Tongue (tissue), 2 donors: ENCODE results near the gene SLC47A1. TPM values are rescaled to one million over a fixed set of nuclear protein-coding genes. Genes with fewer than 3 reads are reported as not detected.
"Not testable (repeated sequence)": the region's sequence is repeated elsewhere in the genome, so short reads cannot be mapped to it uniquely, and the experiment has no call there.

Source experiments
- DNase-seq: peaks from one replicate; pipeline ENCODE4 v3.0.0-alpha.2; 2015
- total RNA-seq: library from RNA; depleted of rRNA; stranded (reverse); fragments of >200 nt; gene quantifications from one replicate; pipeline ENCODE4 v1.2.3, GENCODE V29; 2014

Gene SLC47A1, protein sequence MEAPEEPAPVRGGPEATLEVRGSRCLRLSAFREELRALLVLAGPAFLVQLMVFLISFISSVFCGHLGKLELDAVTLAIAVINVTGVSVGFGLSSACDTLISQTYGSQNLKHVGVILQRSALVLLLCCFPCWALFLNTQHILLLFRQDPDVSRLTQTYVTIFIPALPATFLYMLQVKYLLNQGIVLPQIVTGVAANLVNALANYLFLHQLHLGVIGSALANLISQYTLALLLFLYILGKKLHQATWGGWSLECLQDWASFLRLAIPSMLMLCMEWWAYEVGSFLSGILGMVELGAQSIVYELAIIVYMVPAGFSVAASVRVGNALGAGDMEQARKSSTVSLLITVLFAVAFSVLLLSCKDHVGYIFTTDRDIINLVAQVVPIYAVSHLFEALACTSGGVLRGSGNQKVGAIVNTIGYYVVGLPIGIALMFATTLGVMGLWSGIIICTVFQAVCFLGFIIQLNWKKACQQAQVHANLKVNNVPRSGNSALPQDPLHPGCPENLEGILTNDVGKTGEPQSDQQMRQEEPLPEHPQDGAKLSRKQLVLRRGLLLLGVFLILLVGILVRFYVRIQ
- total RNA-seq = 10.9 TPM

DNA sequence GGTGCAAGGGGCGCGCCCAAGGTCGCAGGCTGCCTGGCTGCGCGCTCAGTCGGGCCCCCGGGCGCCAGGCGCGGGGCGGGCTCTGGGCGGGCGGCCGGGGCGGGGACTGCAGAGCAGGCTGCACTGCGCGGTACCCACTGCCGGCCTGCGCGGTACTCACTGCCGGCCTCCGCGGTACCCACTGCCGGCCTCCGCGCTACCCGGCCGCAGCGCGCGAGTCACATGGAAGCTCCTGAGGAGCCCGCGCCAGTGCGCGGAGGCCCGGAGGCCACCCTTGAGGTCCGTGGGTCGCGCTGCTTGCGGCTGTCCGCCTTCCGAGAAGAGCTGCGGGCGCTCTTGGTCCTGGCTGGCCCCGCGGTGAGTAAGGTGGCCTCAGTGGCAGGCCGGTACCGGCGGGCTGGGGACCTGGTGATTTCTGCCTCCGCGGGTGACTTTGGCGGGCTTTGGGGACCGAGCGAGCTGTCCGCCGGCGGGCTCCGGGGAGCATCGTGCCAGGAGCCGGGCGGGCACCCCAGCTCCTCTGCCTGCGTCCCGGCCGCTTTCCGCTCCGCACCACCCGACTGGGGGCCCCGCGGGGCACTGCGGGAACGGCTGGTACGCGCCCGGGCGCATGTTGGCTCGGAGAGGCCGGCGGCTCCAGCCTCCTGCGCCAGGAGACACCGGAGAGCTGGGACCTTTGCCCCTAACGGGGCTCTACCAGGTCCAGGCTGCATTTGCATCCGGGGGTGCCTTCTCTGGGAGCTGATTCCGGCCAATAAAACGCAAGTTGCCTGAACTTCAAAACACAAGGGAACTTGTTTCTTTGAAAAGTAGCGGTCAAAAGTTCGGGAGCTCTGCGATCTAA is at the start of gene SLC47A1:
SLC47A1 (plus strand) TSS at position 137 of the 844 bp plus-strand sequence; CDS start at position 223, 86 bp downstream.
- peak; percentile 43 for DNase-seq

DNA sequence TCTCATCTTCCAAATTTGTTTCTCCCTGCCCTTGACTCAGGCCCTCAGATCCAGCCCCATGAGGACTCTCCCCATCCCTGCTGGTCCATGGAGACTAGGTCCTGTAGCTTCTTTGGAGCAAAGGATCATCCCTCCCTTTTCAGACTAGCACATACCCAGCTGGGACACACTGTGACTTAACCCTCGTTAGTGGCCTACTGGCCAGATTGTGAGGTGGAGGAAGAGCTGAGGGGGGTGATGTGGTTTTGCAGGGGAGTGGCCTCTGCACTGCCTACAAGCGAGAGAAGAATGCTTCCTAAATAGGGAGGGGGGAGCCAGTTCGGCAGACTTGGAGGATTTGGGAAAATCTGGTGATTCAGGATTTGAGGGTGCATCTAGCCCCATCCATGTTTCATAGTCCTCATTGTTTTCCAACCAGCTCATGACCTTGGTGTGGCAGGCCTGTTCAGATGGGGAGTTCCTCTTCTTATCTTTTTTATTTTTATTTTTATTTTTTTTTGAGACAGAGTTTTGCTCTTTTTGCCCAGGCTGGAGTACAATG is 47.8 kb upstream of the SLC47A1 start:
- DNase-seq = no peak

DNA sequence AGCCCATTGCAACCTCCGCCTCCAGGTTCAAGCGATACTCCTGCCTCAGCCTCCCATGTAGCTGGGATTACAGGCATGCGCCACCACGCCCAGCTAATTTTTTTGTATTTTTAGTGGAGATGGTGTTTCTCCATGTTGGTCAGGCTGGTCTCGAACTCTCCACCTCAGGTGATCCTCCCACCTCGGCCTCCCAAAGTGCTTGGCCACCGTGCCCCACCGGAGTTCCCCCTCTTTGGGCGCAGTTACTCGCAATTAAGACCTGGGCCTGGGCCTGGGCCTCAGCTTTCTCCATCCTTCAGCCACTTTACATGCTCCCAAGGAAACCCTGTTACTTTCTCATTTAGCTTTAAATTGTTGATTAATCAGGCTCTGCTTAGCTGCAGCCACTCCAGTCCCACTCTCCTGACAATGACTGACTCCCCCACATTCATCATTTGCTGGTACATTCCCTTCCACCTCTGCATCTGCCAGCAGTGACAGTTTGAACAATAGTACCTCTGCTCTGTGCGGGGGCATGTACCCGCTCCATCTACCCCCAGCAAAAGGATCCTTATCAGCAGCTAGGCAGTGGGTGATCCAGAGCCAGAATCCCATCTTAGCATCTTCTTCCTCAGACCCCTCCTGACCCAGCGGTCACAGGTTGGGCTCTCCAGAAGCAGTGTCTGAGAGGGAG is 47.2 kb upstream of the SLC47A1 start:
- DNase-seq = no peak

DNA sequence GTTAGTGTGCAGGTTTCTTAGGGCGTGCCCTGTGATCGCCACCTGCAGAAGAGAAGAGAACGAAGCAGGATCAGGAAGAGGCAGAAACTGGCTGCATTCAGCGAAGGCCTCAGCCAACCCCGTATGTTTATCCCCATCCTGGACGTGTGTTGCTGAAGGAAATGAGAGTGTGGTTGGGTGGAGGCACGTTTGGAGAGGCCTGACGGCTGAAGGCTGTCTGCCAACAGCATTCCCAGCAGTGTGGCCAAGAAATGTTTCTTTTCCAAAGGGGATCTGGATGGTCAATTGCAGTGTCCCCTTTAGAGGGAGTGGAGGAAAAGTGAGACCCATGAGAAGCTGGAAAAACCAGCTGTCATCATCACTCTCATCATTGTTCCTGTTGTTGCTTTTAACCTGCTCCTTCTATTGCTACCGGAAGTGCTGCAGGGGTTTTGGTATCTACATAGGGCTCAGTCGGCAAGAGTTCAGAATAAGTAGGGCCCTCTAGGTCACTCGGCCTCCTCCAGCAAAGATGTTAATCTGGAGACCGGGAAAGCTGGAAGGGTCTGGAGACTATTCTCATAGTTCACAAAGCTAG is 46.5 kb upstream of the SLC47A1 start:
- DNase-seq = peak; percentile 89

DNA sequence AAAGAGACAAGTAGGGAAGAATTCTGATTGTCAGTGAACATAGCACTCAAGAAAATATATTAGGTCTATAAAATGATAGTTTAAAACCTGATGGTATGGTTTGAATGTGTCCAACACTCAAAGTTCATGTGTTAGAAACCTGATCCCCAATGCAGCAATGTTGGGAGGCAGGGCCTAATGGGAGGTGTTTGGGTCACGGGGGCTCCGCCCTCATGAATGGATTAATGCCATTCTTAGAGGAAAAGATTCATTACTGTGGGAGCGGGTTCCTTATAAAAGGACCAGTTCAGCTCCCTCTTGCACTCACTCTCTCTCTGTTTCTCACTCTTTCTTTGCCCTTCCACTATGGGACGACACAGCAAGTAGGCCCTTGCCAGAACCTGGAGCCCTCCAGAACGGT is 41.5 kb upstream of the SLC47A1 start:
- no peak for DNase-seq

DNA sequence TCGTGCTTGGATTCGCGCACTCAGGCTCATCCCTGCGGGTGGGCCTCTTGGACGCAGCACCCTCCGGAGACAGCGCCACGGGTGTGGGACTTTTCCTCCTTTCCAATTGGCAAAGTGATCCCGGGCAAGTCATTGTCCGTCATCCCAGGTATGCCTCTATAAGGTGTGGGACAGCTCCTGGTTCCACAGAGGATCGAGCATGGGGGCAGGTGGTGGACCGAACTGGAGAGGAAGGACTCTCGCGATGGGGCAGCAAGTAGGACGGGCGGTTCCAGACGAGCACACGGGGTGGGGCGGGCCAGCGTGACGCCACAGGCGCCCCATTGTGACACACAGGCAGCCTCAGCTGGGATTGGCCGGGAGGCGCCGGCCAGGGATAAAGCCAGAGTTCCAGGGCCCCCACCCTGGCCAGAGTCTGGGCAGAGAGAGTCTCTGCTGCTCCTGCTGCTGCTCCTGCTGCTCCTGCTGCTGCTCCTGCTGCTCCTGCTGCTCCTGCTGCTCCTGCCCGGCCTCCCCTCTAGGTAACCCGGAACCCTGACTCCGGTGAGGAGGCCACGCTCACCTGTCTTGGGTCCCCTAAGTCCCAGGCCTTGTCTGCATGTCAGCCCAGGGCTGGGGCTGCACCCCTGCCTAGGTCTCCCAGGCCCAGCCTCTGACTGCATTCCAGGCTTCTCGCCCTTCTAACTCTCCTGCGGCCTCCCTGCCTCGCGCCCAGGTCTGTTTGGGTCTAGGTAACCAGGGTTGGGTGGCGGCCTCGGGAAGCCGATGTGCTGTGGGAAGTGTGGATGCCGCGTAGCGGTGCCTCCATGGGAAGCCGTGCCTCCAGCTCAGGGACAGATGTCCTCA is 38.5 kb upstream of the SLC47A1 start:
- no peak for DNase-seq

DNA sequence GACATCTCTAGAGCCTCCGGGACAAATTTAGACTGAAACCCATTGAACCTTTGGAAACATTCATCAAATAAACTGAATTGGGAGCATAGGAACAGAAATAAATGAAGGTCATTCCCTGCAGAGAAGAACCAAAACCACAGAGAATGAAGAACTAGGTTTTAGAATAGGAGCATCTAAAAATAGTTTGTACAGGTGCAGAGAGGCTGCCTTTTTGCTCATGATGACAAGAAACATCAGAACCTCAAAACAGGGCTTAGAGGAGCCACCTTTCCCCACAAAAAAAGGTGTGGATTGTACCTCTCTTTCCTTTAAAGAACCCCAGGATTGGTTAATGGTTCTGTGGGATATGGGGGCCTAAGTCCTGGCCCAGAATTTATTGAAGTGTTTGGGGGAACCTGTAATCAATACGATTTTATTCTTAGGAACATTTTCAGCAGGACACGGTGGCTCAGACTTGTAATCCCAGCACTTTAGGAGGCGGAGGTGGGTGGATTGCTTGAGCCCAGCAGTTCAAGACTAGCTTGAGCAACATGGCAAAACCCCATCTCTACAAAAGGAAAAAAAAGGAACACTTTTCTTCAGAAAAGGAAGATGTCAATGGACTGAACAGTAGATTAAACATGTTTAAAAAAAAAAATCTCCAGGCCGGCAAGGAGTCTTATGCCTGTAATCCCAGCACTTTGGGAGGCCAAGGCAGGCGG is 37.7 kb upstream of the SLC47A1 start:
- DNase-seq = no peak

DNA sequence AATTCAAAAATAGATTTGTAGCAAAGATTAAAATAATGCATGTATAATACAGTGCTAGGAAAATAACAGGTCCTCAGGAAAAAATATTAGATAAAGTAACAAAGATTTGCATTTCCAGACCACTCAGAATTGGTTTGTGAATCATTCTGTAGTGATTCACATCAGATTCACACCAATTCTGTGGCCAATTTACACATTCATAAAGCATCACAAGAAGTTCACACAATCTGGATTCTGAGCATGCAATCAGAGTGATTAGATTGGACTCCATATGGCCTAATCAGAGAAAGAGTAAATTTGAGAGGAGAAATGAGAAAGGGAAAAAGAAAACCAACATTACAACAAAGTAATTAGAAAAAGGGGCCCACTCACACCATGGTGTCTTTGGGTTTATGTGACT is 36.0 kb upstream of the SLC47A1 start:
- DNase-seq = no peak

DNA sequence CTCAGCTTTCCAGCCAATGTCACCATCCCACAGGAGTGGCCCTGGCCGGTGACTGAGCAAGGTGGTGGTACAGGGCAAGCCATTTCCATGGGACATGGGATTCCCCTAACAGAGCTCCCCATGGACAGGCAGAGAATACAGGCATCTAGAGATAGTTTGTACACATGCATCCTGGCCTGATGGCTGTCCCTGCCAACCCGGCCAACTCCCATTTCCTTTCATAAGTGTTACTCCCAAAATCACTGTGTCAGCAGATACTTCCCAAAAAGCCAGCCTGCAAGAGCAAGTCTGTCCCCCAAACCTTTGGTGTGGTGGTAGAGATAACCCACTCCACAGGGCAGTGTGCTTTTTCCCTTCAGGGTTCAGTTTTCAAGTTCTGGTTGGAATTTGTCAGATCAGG is 32.4 kb upstream of the SLC47A1 start:
- DNase-seq = no peak

DNA sequence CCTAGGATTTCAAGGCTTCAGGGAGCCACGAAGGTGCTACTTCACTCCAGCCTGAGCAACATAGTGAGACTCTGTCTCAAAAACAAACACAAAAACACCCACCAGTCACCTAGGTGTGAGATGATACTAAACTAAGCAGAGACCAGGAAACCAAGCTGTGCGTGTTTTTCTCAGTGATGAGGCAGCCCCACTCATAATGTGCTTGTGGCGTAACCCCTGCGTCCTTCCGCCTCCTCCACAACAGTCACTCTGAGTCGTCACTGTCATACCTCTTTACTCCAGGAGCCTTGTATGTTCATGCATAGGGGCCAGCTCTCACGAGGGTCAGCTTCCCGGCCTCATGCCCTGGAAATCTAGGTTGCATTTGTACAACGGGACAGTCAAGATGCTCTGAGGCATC is 31.1 kb upstream of the SLC47A1 start:
- DNase-seq = no peak

DNA sequence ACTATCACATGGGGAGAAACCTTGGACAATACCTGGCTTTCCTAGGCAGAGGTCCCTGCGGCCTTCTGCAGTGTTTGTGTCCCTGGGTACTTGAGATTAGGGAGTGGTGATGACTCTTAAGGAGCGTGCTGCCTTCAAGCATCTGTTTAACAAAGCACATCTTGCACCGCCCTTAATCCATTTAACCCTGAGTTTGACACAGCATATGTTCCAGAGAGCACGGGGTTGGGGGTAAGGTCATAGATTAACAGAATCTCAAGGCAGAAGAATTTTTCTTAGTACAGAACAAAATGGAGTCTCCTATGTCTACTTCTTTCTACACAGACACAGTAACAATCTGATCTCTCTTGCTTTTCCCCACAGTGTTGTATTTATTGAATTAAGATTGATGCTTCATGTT is 28.1 kb upstream of the SLC47A1 start:
- DNase-seq = not testable (repeated sequence)

DNA sequence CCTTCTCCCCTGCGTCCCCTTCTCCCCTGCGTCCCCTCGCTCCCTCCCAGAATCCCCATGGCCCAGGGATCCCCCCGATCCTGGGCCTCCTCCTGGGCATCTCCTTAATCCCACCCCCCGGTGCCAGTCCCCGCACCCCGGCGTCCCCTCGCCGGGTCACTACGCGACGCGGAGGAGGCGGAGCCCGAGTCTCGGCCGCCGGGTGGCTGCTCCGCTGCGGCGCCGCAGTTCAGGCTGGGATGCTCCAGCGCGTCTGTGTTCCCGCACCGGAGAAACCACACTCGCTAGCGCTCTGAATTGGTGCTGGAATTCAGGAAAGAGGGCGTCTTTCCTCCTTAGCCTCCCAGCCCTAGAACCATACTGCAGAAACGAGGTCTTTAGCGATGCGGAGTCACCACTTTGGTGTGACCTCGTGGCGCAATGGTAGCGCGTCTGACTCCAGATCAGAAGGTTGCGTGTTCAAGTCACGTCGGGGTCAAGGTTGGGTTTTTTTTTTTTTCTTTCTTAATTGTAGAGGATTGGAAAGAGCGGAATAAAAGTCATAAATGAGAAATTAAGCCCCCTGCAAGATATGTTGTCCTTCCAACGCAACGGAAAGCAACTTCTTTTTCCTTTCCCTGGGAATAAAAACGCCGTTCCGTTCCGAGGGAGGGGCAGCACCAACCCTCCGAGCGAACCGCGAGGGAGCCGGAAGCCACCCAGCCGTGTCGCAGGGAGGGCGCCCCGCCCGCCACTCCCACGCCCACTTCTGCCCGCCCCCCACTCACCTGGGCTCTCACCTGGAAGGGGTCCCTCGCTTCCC is 25.7 kb upstream of the SLC47A1 start:
- DNase-seq = peak; percentile 98

DNA sequence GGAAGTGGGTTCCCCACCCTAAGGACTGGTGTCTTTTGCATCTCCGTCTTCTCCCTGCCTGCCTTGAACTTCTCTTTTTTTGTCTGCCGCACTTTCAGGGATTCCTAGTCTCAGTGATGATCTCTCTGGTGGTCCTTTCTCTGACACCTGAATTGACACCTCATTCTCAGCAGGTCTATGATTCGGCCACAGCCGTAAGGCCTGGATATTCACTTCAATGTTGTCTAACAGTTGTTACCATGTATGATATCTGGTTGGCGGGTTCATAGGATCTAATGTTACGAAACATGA is 25.1 kb upstream of the SLC47A1 start:
- DNase-seq = no peak

DNA sequence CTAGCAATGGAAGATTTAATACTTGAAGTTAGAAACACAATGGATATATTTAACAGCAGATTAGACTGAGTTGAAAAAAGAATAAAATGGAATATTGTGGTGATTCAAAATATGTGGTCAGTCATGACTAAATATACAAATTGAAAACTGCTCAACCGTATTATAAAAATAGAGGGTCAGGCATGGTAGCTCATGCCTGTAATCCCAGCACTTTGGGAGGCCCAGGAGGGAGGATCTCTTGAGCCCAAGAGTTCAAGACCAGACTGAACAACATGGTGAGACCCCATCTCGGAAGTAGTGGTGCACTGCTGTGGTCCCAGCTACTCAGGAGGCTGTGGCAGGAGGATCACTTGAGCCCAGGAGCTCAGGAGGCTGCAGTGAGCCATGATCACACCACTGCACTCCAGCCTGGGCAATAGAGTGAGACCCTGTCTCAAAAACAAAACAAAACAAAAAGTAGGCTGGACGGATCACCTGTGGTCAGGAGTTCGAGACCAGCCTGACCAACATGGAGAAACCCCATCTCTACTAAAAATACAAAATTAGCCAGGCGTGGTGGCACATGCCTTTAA is 24.3 kb upstream of the SLC47A1 start:
- not testable (repeated sequence) for DNase-seq

DNA sequence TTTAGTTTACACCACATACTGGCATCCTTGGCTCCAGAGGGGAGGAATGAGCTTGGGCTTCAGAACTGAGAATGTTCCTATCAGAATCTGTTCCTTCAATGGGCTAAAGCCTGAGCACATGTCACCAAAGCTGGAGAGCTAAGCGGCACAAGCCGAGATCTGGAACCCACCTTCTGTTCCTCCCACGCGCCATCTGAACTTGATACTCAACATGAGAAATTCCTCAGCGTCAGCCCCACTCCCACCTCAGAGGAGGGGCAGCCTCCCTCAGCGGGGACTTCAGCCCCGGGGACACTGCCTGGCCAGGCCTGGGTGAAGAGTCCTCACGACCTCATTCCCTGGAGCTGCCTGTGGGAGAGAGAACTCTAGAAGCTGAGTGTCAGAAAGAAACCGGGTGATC is 22.8 kb upstream of the SLC47A1 start:
- DNase-seq = peak; percentile 25

DNA sequence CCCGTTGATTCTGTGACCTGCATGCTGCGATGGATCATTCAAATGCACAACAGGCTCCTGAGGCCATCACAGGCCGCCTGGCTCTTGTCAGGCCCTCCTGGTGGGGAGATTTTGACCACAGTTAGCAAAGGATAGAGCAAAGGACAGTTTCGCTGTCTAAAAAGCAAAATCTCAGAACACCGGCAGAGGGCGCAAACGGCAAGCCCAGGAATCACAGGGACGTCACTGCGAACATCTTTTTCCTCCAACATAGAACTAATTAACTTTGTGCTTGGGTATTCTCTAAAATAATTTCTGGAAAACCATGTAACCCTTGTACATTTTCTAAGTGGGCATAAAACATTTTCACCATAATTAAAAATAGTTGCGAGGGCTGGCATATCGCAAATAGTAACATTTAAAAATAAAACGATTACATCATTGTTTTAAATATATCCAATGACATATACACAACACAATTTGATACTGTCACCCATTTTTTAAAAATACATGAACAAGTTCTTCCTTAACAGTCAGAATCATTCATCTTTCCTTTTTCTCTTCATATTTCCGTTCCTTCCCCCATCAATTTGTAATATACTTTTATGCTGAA is 19.7 kb upstream of the SLC47A1 start:
- peak; percentile 92 for DNase-seq

DNA sequence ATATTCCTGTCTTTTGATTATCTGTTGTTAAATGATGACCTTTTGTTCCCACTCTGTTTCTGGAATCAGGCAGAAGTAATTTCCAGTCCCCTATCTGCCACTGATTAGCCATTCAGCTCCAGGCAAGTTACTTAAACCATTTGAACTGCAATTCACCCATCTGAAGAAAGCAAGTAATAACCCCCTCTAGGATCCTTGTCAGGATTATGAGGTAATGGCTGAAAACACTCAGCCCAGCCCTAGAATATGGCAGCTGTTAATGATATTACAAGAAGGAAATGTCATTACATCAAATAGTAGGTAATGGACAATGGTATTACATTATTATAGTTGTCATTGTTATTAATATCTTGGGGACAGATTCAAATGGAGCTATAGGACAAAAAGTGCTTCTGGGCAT is 16.0 kb upstream of the SLC47A1 start:
- DNase-seq = no peak

DNA sequence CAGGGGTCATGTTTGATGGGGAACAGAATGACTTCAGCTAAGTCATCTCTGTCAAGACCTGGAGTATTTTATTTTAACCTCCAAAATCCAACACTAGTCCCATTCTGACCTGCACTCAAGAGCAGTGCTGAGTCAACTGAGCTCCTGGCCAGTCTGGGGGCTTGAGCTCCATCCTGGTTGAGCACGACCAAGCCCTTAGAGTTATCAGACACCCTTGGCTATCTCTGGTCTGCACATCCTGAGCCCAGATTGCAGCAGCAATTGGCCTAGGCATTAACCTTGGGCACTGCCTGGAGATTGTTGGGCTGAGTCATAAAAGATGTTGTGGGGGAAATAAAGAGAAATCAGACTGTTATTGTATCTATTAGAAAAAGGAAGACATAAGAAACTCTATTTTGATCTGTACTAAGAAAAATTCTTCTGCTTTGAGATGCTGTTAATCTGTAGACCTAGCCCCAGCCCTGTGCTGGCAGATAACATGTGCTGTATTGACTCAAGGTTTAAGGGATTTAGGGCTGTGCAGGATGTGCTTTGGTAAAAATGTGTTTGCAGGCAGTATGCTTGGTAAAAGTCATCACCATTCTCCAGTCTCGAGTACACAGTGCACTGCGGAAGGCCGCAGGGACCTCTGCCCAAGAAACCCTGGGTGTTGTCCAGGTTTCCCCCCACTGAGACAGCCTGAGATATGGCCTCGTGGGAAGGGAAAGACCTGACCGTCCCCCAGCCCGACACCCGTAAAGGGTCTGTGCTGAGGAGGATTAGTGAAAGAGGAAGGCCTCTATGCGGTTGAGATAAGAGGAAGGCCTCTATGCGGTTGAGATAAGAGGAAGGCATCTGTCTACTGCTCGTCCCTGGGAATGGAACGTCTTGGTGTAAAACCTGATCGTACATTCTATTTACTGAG is 14.0 kb upstream of the SLC47A1 start:
- DNase-seq = not testable (repeated sequence)
